ENCODE data around the gene RERGL. TPM values are rescaled to one million over a fixed set of nuclear protein-coding genes. Genes with fewer than 3 reads are reported as not detected.

Gene RERGL
- polyA plus RNA-seq, 1 donor (not counting 4 experiments of a cell fraction or from before 2014, with no cell fraction given) = not detected

DNA sequence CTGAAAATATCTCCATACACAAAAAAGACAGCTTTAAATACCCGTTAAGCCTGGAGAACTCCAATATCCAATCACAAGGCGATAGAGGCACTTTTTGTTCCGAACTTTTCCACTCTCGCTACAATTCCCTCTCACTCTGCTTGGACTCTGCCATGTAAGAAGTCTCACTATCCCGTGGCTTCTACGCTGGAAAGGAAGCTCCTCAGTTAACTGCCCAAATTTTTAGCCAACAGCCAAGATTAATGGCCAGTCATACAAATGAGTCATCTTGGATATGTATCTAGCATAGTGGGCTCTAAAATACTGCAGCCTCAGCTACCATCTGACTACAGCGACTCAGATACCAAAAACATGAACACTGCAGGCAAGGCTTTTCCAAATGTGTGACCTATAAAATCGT lies 45.5 kb upstream of the RERGL start:
- H2AFZ ChIP-seq (ENCODE audit: control insufficient read depth, low read length) = no peak overlapping the region
- H3K4me3 ChIP-seq (ENCODE audit: control insufficient read depth in 2 of 3, extremely low read depth in 1 of 3, insufficient read depth in 2 of 3, low read depth in 1 of 3, low read length in 3 of 3) = no peak overlapping the region
- H3K27ac ChIP-seq (ENCODE audit: control insufficient read depth, insufficient read depth, low read length) = no peak overlapping the region
- no peak overlapping the region for H3K9ac ChIP-seq (ENCODE audit: control insufficient read depth, extremely low read depth, insufficient read depth, low read length)
- no peaks in the 10 kb centered on the region for H3K27me3 ChIP-seq (ENCODE audit: control insufficient read depth, extremely low read depth, insufficient read depth, low read length)
- H3K36me3 ChIP-seq (ENCODE audit: control insufficient read depth in 2 of 2, extremely low read depth in 1 of 2, insufficient read depth in 2 of 2, low read length in 2 of 2) = no peaks in the 10 kb centered on the region
- FAIRE-seq (no peak), DNase-seq (ENCODE audit: low read depth, low spot score) (no peak)
- no peaks in the 10 kb centered on the region for H3K79me2 ChIP-seq (ENCODE audit: control insufficient read depth, insufficient read depth, low read length)
- H3K4me2 ChIP-seq (ENCODE audit: control insufficient read depth, extremely low read depth, insufficient read depth, low read depth, low read length) = no peak overlapping the region
- no peaks in the 10 kb centered on the region for H3K9me1 ChIP-seq (ENCODE audit: control insufficient read depth, extremely low read depth, insufficient read depth, low read length)
- dilution Hi-C loops (cut with MboI; ENCODE audit: extremely low pct_ligation_motif_present, low sequenced_read_pairs) = no loop called here
- H3K4me1 ChIP-seq (ENCODE audit: control insufficient read depth, extremely low read depth, insufficient read depth, low read length) = no peaks in the 10 kb centered on the region
- no peaks in the 10 kb centered on the region for H4K20me1 ChIP-seq (ENCODE audit: control insufficient read depth, extremely low read depth, insufficient read depth, low read length)
- H3K9me3 ChIP-seq (ENCODE audit: control insufficient read depth, low read depth, low read length) = no peaks in the 10 kb centered on the region
- TF ChIP-seq EZH2 (IDR thresholded peaks at IDR 0.05; ENCODE audit: low read length) = no peak
- TF ChIP-seq, protein P1, sequence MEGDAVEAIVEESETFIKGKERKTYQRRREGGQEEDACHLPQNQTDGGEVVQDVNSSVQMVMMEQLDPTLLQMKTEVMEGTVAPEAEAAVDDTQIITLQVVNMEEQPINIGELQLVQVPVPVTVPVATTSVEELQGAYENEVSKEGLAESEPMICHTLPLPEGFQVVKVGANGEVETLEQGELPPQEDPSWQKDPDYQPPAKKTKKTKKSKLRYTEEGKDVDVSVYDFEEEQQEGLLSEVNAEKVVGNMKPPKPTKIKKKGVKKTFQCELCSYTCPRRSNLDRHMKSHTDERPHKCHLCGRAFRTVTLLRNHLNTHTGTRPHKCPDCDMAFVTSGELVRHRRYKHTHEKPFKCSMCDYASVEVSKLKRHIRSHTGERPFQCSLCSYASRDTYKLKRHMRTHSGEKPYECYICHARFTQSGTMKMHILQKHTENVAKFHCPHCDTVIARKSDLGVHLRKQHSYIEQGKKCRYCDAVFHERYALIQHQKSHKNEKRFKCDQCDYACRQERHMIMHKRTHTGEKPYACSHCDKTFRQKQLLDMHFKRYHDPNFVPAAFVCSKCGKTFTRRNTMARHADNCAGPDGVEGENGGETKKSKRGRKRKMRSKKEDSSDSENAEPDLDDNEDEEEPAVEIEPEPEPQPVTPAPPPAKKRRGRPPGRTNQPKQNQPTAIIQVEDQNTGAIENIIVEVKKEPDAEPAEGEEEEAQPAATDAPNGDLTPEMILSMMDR (optimal IDR thresholded peaks at IDR 0.05 in 1 of 3, IDR thresholded peaks at IDR 0.05 in 1 of 3, conservative IDR thresholded peaks at IDR 0.05 in 1 of 3; ENCODE audit: extremely low read depth in 1 of 3, insufficient read depth in 2 of 3, low read length in 3 of 3) = no peak

DNA sequence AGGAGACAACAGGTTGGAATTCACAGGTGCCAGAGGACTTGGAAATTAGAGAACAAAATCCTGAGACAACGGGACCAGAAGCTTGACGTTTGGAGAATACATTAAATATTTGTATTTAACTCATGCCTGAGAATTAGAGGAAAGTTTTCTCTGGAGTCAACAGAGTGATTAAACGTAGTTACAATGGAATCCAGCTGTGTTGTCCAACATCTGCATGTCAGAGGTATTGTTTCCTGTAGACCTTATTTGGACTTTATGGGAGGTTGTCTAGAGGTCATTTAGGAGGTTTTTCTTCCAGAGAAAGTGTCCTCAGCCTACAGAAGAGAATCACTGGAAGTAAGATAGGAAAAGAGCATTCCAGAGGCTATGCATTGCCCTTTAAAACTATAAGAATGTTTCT lies 45.1 kb upstream of the RERGL start:
- no peak overlapping the region for H3K4me2 ChIP-seq (ENCODE audit: control insufficient read depth, extremely low read depth, insufficient read depth, low read depth, low read length)
- no peaks in the 10 kb centered on the region for H4K20me1 ChIP-seq (ENCODE audit: control insufficient read depth, extremely low read depth, insufficient read depth, low read length)
- TF ChIP-seq, protein P1 (optimal IDR thresholded peaks at IDR 0.05 in 1 of 3, IDR thresholded peaks at IDR 0.05 in 1 of 3, conservative IDR thresholded peaks at IDR 0.05 in 1 of 3; ENCODE audit: extremely low read depth in 1 of 3, insufficient read depth in 2 of 3, low read length in 3 of 3) = no peak
- no peak for TF ChIP-seq EZH2 (IDR thresholded peaks at IDR 0.05; ENCODE audit: low read length)
- no peaks in the 10 kb centered on the region for H3K4me1 ChIP-seq (ENCODE audit: control insufficient read depth, extremely low read depth, insufficient read depth, low read length)
- dilution Hi-C loops (cut with MboI; ENCODE audit: extremely low pct_ligation_motif_present, low sequenced_read_pairs) = no loop called here
- no peak overlapping the region for H3K4me3 ChIP-seq (ENCODE audit: control insufficient read depth in 2 of 3, extremely low read depth in 1 of 3, insufficient read depth in 2 of 3, low read depth in 1 of 3, low read length in 3 of 3)
- no peak overlapping the region for H3K27ac ChIP-seq (ENCODE audit: control insufficient read depth, insufficient read depth, low read length)
- FAIRE-seq (no peak), DNase-seq (ENCODE audit: low read depth, low spot score) (no peak)
- no peak overlapping the region for H2AFZ ChIP-seq (ENCODE audit: control insufficient read depth, low read length)
- H3K9ac ChIP-seq (ENCODE audit: control insufficient read depth, extremely low read depth, insufficient read depth, low read length) = no peak overlapping the region
- H3K27me3 ChIP-seq (ENCODE audit: control insufficient read depth, extremely low read depth, insufficient read depth, low read length) = no peaks in the 10 kb centered on the region
- no peaks in the 10 kb centered on the region for H3K79me2 ChIP-seq (ENCODE audit: control insufficient read depth, insufficient read depth, low read length)
- H3K9me1 ChIP-seq (ENCODE audit: control insufficient read depth, extremely low read depth, insufficient read depth, low read length) = no peaks in the 10 kb centered on the region
- H3K36me3 ChIP-seq (ENCODE audit: control insufficient read depth in 2 of 2, extremely low read depth in 1 of 2, insufficient read depth in 2 of 2, low read length in 2 of 2) = no peaks in the 10 kb centered on the region
- no peaks in the 10 kb centered on the region for H3K9me3 ChIP-seq (ENCODE audit: control insufficient read depth, low read depth, low read length)
